Smooth muscle cell of the pulmonary artery (primary cell): ENCODE data around the gene CLTC. TPM values are rescaled to one million over a fixed set of nuclear protein-coding genes. Genes with fewer than 3 reads are reported as not detected.

Experiments
- total RNA-seq: library from RNA; depleted of rRNA; stranded (reverse); fragments of >200 nt; gene quantifications from 2 replicates; pipeline ENCODE4 v1.2.3, GENCODE V29; 2014

The CLTC gene
- total RNA-seq, result 533 and 687 TPM in 2 replicates

GRCh38 chr17:59619298-59620063 lies at the start of gene CLTC:
CLTC (plus strand) TSS chr17:59619895; CDS start chr17:59620132, 237 bp downstream.

DNA sequence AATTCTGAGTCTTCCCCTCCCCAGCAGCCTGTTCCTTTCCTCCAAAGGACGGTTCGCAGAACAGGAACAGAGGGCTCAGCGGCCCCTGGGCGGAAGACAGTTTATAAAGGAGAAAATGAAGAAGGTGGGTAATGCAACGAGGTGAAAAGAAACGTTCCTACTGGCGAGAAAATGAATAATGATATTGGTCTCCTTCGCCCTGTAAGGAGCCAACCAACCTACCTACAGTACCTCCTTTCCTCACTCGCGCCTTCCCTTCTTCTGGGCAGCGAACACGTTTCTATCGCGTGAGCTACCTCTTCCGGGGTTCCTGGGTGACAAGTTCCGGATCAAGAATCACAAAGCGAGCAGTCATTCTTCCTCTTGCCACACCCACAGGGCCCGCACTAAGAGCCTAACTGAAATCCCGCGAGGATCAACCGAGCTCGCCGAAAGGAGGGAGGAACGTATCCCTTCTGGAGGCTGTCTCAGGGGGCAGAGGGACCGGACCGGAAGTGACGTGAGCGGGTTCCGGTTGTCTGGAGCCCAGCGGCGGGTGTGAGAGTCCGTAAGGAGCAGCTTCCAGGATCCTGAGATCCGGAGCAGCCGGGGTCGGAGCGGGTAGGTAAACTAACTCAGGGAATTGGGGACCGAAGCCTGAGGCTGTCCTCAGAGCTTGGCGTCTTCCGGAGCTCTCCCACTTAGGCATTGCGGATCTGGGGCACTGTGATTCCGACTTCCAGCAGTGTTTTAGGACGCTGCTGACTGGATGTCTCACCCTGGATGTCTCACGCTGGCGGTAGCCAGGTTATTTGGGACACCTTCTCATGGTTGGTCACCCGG lies 87.7 kb downstream of the CLTC start, which contains the start of the genes PTRH2 and VMP1:
Gene PTRH2, minus strand, starts transcription at position 282 of the 822 bp plus-strand sequence. CDS start 9,452 bp downstream, outside the sequence.
Gene VMP1, plus strand, starts transcription at position 506 of the 822 bp plus-strand sequence. CDS start 23,793 bp downstream, outside the sequence.

Other genes with a start within 250 kb of the CLTC start
- gene DHX40, start 54.3 kb upstream of the CLTC start, total RNA-seq, result 49.6 and 66.3 TPM in 2 replicates
- 18.1 and 23.0 TPM in 2 replicates for gene PTRH2, start 87.5 kb downstream of the CLTC start, total RNA-seq
- 144 and 174 TPM in 2 replicates for gene VMP1, start 87.8 kb downstream of the CLTC start, total RNA-seq